GM21529 (cell line): Measurements from ENCODE around the gene PSME4.
"Not testable (repeated sequence)": the region's sequence is repeated elsewhere in the genome, so short reads cannot be mapped to it uniquely, and the experiment has no call there.

Source experiments
- ATAC-seq: cut with Tn5 transposase; IDR thresholded peaks from one replicate; pipeline ENCODE4 v1.9.1; 2021; ENCODE audit not compliant: unreplicated experiment

The PSME4 gene

GRCh38 chr2:53843595-53843994 is 127.2 kb downstream of the PSME4 start:
- no peak for ATAC-seq

DNA sequence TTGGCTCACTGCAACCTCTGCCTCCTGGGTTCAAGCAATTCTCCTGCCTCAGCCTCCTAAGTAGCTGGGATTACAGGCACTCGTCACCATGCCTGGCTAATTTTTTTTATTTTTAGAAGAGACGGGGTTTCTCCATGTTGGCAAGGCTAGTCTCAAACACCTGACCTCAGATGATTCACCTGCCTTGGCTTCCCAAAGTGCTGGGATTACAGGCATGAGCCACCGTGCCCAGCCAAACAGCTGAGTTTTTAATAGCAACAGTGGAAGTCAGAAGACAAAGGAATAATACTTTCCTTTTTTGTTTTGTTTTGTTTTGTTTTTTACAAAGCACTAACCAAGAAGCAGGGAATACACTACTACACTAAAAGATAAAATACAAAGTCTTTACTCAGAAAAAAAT is 127.9 kb downstream of the PSME4 start:
- no peak for ATAC-seq

- not testable (repeated sequence) for ATAC-seq
These were observed 129.1 kb downstream of the PSME4 start for GRCh38 chr2:53841651-53842050.

- ATAC-seq: no peak
These were observed 130.2 kb downstream of the PSME4 start for GRCh38 chr2:53840580-53840979.

DNA sequence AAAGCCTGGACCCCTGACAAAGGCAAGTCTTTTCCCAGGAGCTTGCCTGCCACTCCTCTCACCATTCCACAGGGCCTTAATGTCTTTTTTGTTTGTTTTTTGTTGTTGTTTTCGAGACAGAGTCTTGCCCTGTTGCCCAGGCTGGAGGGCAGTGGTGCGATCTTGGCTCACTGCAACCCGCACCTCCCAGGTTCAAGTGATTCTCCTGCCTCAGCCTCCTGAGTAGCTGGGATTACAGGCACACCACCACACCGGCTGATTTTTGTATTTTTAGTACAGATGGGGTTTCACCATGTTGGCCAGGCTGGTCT is 140.9 kb downstream of the PSME4 start:
- not testable (repeated sequence) for ATAC-seq

- no peak for ATAC-seq
These were observed 141.4 kb downstream of the PSME4 start for GRCh38 chr2:53829273-53829979.

DNA sequence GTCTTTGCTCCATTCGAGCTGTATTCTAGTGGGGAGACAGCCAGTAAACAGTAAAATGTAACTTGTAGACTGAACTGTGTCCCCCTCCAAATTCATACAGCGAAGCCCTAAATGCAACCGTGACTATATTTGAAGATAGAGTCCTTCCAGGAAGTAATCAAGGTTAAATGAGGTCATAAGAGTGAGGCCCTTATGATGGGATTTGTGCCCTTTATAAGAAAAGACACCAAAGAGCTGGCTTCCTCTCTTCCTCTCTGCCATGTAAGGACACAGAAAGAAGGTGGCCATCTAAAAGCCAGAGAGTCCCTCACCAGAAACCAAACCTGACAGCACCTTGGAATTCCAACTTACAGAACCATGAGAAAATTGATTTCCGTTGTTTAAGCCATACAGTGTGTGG is 142.5 kb downstream of the PSME4 start:
- ATAC-seq: no peak

DNA sequence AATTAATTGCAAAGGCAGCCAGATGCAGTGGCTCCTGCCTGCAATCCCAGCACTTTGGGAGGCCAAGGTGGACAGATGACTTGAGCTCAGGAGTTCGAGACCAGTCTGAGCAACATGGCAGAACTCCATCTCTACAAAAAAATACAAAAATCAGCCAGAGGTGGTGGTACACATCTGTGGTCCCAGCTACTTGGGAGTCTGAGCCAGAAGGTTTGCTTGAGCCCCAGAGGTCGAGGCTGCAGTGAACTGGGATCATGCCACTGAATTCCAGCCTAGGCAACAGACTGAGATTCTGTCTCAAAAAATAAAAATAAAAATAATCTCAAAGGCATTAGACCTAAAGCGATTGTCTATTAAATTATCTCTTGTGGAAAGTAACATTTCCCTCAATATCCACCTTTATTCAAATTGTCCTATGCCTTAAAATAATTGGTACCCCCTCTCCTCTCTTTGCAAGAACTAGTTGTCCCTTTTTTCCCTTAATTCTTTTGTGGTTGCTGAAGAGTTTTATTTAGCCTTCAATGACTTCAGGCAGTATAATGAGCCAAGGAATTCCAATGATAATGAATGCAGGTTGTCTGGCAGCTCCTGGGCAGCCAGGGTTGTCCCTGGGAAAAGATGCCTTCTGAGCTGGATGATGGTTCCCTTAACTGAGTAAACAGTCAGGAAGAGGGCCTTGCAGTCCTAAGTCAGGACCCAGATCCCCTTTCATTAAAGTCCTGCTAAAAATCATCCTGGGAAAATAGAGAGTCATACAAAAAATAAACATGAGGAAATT is 143.2 kb downstream of the PSME4 start:
- ATAC-seq: no peak

DNA sequence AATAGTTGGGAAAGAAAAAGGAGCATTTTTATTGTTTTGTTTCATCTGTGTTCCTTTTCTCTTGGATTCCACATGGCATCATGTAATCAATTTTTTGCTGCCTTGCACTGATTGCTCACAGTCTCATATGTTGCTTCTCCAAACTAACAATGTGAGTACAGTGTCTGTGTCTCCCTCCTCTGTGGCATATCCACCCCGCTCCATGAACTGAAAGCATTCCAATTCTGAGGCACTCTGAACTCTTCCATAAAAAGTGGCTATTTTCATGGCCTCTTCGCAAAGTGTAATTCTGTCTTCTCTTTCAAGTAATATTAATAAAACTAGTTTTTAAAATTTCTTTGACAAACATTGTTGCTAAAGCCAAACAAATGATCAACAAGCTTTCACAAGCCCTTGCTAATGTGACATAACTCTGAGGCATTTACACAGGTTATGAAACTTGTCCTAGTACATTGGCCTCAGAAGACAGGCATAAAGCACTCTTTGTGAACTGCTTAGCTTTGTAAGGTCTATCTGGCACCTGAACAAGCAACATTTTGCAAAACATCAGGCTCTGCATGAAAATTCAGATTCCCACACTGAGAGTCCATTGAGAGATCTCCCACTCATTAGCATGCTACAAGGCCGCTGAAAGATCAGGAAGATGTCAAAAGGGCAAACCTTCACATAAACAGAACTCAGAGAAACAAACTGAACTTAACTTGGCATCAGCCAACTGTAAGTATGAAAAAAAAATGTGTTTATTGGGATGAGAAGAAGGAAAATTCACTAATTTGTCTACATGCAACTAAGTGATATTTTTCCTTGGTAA is 144.0 kb downstream of the PSME4 start:
- no peak for ATAC-seq

- ATAC-seq: no peak
These were observed 144.8 kb downstream of the PSME4 start for GRCh38 chr2:53826030-53826410.

DNA sequence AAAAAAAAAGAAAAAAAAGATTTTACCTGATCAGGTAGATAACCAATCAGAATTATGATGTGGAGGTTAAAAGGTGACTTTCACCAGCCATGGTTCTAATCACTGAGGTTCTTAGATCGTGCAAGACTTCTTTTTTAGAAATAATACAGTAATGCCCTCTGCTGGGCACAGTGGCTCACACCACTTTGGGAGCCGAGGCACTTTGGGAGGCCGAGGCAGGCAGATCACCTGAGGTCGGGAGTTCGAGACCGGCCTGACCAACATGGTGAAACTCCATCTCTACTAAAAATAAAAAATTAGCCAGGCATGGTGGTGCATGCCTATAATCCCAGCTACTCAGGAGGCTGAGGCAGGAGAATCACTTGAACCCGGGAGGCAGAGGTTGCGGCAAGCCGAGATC is 147.2 kb downstream of the PSME4 start:
- not testable (repeated sequence) for ATAC-seq

DNA sequence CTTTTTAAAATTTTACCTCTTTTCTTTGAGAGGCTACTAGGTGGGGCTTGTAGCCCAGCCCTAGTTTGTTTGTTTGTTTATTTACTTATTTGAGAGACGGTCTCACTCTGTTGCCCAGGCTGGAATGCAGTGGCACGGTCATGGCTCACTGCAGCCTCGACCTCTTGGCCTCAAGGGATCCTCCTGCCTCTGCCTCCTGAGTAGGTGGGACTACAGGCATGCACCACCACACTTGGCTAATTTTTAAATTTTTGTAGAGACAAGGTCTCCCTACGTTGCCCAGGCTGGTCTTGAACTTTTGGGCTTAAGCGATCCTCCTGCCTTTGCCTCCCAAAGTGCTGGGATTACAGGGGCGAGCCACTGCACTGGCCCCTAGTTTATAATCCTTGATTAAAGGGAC is 149.0 kb downstream of the PSME4 start:
- ATAC-seq: no peak

DNA sequence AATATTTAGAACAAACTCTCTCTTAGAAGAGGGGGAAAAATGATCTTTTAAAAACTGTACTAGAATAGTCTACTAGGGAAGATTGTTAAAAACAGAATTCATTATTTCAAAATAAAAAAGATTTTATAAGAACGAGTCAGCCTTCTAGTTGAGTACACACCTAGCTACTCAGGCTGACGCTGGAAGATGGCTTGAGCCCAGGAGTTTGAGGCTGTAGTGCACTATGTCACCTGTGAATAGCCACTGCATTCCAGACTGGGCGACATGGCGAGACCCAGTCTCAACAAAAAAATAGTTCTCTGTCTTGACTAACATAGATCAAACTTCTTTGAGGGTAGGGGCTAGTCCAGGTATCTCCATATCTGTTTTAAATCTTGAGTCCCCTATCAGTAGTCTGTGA is 150.1 kb downstream of the PSME4 start:
- no peak for ATAC-seq

DNA sequence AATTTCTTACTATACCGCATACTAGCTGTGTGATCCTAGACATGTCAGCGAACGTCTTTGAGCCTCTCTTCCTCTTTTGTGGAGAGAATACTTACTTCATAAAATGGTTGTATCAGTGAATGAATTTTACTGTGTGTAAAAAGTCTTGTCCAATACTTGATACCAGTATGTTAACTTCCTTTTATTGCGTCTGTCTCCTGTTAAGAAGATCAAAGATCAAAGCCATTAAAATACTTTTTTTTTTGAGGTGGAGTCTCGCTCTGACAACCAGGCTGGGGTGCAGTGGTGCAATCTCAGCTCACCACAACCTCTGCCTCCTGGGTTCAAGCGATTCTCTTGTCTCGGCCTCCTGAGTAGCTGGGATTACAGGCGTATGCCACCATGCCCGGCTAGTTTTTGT is 150.7 kb downstream of the PSME4 start:
- ATAC-seq: no peak

DNA sequence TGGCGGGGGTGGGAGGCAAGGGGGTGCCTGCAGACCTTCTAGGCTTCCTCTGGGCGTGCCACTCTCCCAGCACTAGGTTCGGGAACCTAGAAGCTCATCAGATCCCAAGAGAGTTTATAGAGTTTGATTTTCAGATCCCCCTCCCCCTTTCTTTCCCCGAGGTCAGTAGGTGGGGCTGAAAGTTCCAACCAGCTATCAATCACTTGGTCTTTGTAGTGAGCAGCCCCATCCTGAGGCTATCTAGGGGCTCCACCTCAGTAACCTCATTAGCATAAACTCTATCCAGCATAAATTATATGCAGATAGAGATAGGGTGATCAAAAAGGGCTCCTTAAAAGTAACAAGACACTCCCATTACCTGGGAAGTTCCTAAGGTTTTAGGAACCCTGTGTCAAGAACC is 151.2 kb downstream of the PSME4 start:
- no peak for ATAC-seq

DNA sequence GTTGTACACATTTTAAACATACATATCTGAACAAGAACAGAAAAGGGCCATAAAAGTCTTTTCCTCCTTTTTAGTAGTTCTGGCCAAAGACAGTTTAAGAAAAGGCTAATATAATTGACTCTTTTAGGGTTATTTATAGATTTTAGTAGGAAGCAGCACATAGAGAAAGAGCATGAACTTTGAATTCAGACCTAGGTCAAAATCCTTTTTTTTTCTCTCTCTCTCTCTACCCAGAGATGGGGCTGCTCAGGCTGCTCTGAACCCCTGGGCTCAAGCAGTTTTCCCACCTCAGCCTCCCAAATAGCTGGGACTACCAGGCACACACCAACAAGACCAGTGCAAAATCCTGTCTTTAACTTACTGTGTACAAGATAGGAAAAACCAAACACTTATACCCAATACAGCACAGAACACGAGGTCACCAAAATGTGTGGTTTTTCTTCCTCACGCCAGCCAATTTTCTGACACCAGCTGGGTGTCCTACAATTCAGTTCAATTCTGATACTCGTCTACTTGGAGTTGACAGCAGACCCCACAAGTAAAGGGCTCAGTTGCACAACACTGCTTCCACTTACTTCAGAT is 151.8 kb downstream of the PSME4 start:
- ATAC-seq: no peak
